ENCODE results near the gene NFIX. TPM values are rescaled to one million over a fixed set of nuclear protein-coding genes. Genes with fewer than 3 reads are reported as not detected.
"Not testable (repeated sequence)": the region's sequence is repeated elsewhere in the genome, so short reads cannot be mapped to it uniquely, and the experiment has no call there.

NFIX gene
- polyA plus RNA-seq, 3 donors = 0.25 to 3.7 (median 0.90) TPM

DNA sequence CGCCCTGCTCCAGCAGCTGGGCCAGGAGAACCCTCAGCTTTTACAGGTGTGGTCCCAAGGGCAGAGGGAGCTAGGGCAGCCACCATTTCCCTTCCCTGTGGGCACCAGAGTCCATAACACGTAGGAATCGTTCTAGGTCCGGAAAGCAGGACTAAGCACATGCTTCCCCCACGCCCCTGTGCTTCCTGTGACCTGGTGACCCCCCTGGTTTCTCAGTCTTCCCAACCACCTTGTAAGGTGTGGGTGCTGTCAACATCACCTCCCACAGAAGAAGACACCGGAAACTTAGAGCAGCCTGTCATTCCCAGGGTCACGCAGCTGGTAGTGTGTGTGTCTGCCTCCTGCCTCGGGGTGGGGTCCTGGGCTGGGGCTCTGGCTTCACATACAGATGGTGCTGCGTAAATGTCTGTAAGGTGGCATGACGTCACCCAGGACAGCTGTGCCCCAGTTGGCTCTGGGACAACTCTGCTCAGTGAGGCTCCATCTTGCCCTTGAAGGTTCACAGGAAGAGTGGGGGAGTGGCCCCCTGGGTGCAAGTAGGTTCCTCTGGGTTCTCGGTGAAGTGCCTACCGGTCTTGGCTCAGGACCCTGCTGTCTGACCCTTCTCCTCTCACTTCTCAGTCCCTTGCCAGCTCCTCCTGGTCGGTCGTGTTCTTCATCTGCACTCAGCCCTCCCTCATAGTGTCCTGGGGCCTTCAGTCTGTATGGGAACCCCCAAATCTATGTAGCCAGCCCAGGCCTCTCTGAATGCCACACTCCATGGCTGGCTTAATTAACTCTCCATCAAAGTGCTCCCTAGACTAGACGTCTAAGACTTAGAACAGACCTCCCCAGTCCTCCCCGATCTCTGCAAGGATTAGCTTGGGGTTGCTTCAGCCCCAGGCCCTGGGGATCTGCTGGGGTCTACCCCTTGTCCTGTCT, 45.7 kb upstream of the NFIX start:
- 93% methylated on average over 13 of the region's 16 CpGs for WGBS (ENCODE audit: insufficient coverage)
- Mint-ChIP-seq H3K27me3 (ENCODE audit: low read depth in 3 of 3) (no peaks in the 10 kb centered on the region), H3K9me3 (no peaks in the 10 kb centered on the region), H3K36me3 (peaks cover 49 to 74% of the 10 kb centered on the region in 2 donors), H3K4me1 (peaks cover 50% of the 10 kb centered on the region), H3K27ac (peak overlapping the region; percentile 61 to 96 (median 83)), H3K4me3 (peak overlapping the region in 1 of 2 donors; percentile 34)
- peaks cover 48 to 66% of the 10 kb centered on the region in 2 donors for H3K36me3 ChIP-seq (replicated peaks in 1 of 2; ENCODE audit: control insufficient read depth in 1 of 2, insufficient read depth in 2 of 2, low read length in 2 of 2)
- no peak for DNase-seq
- H3K9me3 ChIP-seq (replicated peaks in 1 of 2; ENCODE audit: control insufficient read depth in 1 of 2, insufficient read depth in 1 of 2, low read length in 2 of 2) = no peaks in the 10 kb centered on the region
- H3K9ac ChIP-seq (ENCODE audit: insufficient read depth, low read length, poor library complexity, severe bottlenecking) = no peak overlapping the region
- intact Hi-C loops (cut with micrococcal nuclease) = loop anchor here in 1 of 2 donors (5.0 kb wide), 1 partner anchor 203 kb away; the partner anchor contains the start of genes IER2 and STX10
- H4K20me1 ChIP-seq (ENCODE audit: insufficient read depth, low read length) = no peaks in the 10 kb centered on the region
- H3K79me2 ChIP-seq (ENCODE audit: insufficient read depth, low read length) = peaks cover 57% of the 10 kb centered on the region
- H3K4me3 ChIP-seq (replicated peaks in 1 of 3; ENCODE audit: low read depth in 2 of 3, low read length in 3 of 3) = no peak overlapping the region
- H2AFZ ChIP-seq (ENCODE audit: insufficient read depth, low read depth, low read length, poor library complexity, severe bottlenecking) = no peak overlapping the region
- H3K4me1 ChIP-seq (ENCODE audit: control insufficient read depth in 1 of 2, insufficient read depth in 2 of 2, low read length in 2 of 2) = peaks cover 39 to 61% of the 10 kb centered on the region in 2 donors
- no peak overlapping the region for H3K4me2 ChIP-seq (replicated peaks; ENCODE audit: extremely low read depth, low read length, poor library complexity, severe bottlenecking)
- no peaks in the 10 kb centered on the region for H3K27me3 ChIP-seq (ENCODE audit: control insufficient read depth in 2 of 2, insufficient read depth in 2 of 2, low read length in 2 of 2)
- peak overlapping the region; percentile 57 to 93 for H3K27ac ChIP-seq (ENCODE audit: low read depth in 1 of 2, low read length in 2 of 2)
- TF ChIP-seq, protein P1, sequence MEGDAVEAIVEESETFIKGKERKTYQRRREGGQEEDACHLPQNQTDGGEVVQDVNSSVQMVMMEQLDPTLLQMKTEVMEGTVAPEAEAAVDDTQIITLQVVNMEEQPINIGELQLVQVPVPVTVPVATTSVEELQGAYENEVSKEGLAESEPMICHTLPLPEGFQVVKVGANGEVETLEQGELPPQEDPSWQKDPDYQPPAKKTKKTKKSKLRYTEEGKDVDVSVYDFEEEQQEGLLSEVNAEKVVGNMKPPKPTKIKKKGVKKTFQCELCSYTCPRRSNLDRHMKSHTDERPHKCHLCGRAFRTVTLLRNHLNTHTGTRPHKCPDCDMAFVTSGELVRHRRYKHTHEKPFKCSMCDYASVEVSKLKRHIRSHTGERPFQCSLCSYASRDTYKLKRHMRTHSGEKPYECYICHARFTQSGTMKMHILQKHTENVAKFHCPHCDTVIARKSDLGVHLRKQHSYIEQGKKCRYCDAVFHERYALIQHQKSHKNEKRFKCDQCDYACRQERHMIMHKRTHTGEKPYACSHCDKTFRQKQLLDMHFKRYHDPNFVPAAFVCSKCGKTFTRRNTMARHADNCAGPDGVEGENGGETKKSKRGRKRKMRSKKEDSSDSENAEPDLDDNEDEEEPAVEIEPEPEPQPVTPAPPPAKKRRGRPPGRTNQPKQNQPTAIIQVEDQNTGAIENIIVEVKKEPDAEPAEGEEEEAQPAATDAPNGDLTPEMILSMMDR (IDR thresholded peaks at IDR 0.05) = no peak

DNA sequence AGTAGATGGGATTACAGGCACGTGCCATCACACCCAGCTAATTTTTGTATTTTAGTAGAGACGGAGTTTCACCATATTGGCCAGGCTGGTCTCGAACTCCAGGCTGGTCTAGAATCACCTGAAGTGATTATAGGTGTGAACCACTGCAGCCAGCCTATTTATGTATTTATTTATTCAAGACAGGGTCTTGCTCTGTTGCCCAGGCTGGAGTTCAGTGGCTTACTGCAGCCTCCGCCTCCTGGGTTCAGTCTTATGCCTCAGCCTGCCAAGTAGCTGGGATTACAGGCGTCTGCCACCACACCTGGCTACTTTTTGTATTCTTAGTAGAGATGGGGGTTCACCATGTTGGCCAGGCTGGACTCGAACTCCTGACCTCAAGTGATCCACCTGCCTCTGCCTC, 43.2 kb upstream of the NFIX start:
- H3K4me3 Mint-ChIP-seq; H2AFZ ChIP-seq (ENCODE audit: insufficient read depth, low read depth, low read length, poor library complexity, severe bottlenecking); H3K9me3 Mint-ChIP-seq; DNase-seq; H3K9me3 ChIP-seq (replicated peaks in 1 of 2; ENCODE audit: control insufficient read depth in 1 of 2, insufficient read depth in 1 of 2, low read length in 2 of 2); H3K4me3 ChIP-seq (replicated peaks in 1 of 3; ENCODE audit: low read depth in 2 of 3, low read length in 3 of 3); H3K27me3 Mint-ChIP-seq (ENCODE audit: low read depth in 3 of 3); H3K4me2 ChIP-seq (replicated peaks; ENCODE audit: extremely low read depth, low read length, poor library complexity, severe bottlenecking); H3K27me3 ChIP-seq (ENCODE audit: control insufficient read depth in 2 of 2, insufficient read depth in 2 of 2, low read length in 2 of 2); intact Hi-C loops (cut with micrococcal nuclease); H4K20me1 ChIP-seq (ENCODE audit: insufficient read depth, low read length): not testable (repeated sequence)
- Mint-ChIP-seq H3K4me1 (peaks cover 55% of the 10 kb centered on the region), H3K36me3 (peaks cover 51 to 72% of the 10 kb centered on the region in 2 donors), H3K27ac (peak overlapping the region; percentile 85 to 96 (median 90))
- WGBS (ENCODE audit: insufficient coverage) = 79% methylated on average over 2 of the region's 6 CpGs
- Histone ChIP-seq H3K4me1 (ENCODE audit: control insufficient read depth in 1 of 2, insufficient read depth in 2 of 2, low read length in 2 of 2) (peaks cover 36 to 63% of the 10 kb centered on the region in 2 donors), H3K27ac (ENCODE audit: low read depth in 1 of 2, low read length in 2 of 2) (peak overlapping the region; percentile 83 to 93), H3K9ac (ENCODE audit: insufficient read depth, low read length, poor library complexity, severe bottlenecking) (peak overlapping the region; percentile 66), H3K79me2 (ENCODE audit: insufficient read depth, low read length) (peaks cover 65% of the 10 kb centered on the region), H3K36me3 (replicated peaks in 1 of 2; ENCODE audit: control insufficient read depth in 1 of 2, insufficient read depth in 2 of 2, low read length in 2 of 2) (peaks cover 48 to 71% of the 10 kb centered on the region in 2 donors)
